ENCODE results near the gene SPATS2L. TPM values are rescaled to one million over a fixed set of nuclear protein-coding genes. Genes with fewer than 3 reads are reported as not detected.

The SPATS2L gene
- total RNA-seq, 1 experiment from 2014 or later: 112 TPM

GRCh38 chr2:200438251-200438650 is 131.8 kb downstream of the SPATS2L start (continued):
- TF ChIP-seq ZNF425 (CRISPR knock-in tag; conservative IDR thresholded peaks at IDR 0.05) (no peak), E2F5 (CRISPR knock-in tag; IDR thresholded peaks at IDR 0.05) (no peak), ZNF232 (CRISPR knock-in tag; IDR thresholded peaks at IDR 0.05) (no peak), ETV6 (CRISPR knock-in tag; IDR thresholded peaks at IDR 0.05) (no peak)

- no peak overlapping the region for H3K4me3 Mint-ChIP-seq
- ATAC-seq: no peak
- POLR2A ChIA-PET: no interaction called here
- no peak for DNase-seq (ENCODE audit: low spot score)
- H3K4me1 Mint-ChIP-seq: no peaks in the 10 kb centered on the region
- H3K36me3 Mint-ChIP-seq: peaks cover 79% of the 10 kb centered on the region
- no peaks in the 10 kb centered on the region for H3K27me3 Mint-ChIP-seq (ENCODE audit: low read depth)
- TF ChIP-seq EMX1 (CRISPR knock-in tag; IDR thresholded peaks at IDR 0.05) (no peak), ZMAT4 (CRISPR knock-in tag; IDR thresholded peaks at IDR 0.05) (no peak)
- H3K27ac Mint-ChIP-seq: no peak overlapping the region
- CTCF ChIA-PET: no interaction called here
- H3K9me3 Mint-ChIP-seq: peaks cover 12% of the 10 kb centered on the region
These were observed 132.4 kb downstream of the SPATS2L start for GRCh38 chr2:200438846-200439245.

GRCh38 chr2:200439981-200440380 is 133.5 kb downstream of the SPATS2L start:
- no peaks in the 10 kb centered on the region for H3K4me1 Mint-ChIP-seq
- no peak for DNase-seq (ENCODE audit: low spot score)
- H3K36me3 Mint-ChIP-seq: peaks cover 84% of the 10 kb centered on the region
- POLR2A ChIA-PET: interaction anchor here (0.6 kb wide), 1 partner anchor 202 kb away, joined by 3 read pairs; no protein-coding TSS in a partner anchor
- no peak overlapping the region for H3K4me3 Mint-ChIP-seq
- ATAC-seq: no peak
- peaks cover 12% of the 10 kb centered on the region for H3K9me3 Mint-ChIP-seq
- TF ChIP-seq ESRRA (CRISPR knock-in tag; IDR thresholded peaks at IDR 0.05; ENCODE audit: borderline replicate concordance): no peak
- TF ChIP-seq TCF7 (CRISPR knock-in tag; IDR thresholded peaks at IDR 0.05; ENCODE audit: low read depth): no peak
- TF ChIP-seq NR3C1 (CRISPR knock-in tag; conservative IDR thresholded peaks at IDR 0.05; ENCODE audit: low read depth): no peak
- no peak for TF ChIP-seq SMAD4 (CRISPR knock-in tag; IDR thresholded peaks at IDR 0.05)
- TF ChIP-seq ZNF396 (CRISPR knock-in tag; IDR thresholded peaks at IDR 0.05; ENCODE audit: borderline replicate concordance): no peak
- TF ChIP-seq ELF4 (CRISPR knock-in tag; IDR thresholded peaks at IDR 0.05; ENCODE audit: low read depth): no peak
- TF ChIP-seq GTF2I (CRISPR knock-in tag; conservative IDR thresholded peaks at IDR 0.05): no peak
- no peak for TF ChIP-seq ZNF263 (CRISPR knock-in tag; IDR thresholded peaks at IDR 0.05; ENCODE audit: low read depth)
- TF ChIP-seq EMX1 (CRISPR knock-in tag; IDR thresholded peaks at IDR 0.05): no peak
- TF ChIP-seq MYBL2 (CRISPR knock-in tag; IDR thresholded peaks at IDR 0.05): no peak
- no peak for TF ChIP-seq AR (CRISPR knock-in tag; IDR thresholded peaks at IDR 0.05)
- no peak for TF ChIP-seq E2F4 (CRISPR knock-in tag; IDR thresholded peaks at IDR 0.05; ENCODE audit: borderline replicate concordance, low read depth)
- TF ChIP-seq NR1H2 (CRISPR knock-in tag; IDR thresholded peaks at IDR 0.05): no peak
- no peak for TF ChIP-seq GABPB1 (CRISPR knock-in tag; IDR thresholded peaks at IDR 0.05)
- no peak for TF ChIP-seq ZNF232 (CRISPR knock-in tag; IDR thresholded peaks at IDR 0.05)
- no peak for TF ChIP-seq JAZF1 (CRISPR knock-in tag; IDR thresholded peaks at IDR 0.05)
- no peak for TF ChIP-seq ZNF317 (CRISPR knock-in tag; IDR thresholded peaks at IDR 0.05; ENCODE audit: borderline replicate concordance, low read depth)
- no peak for TF ChIP-seq NR2C2 (CRISPR knock-in tag; IDR thresholded peaks at IDR 0.05)
- no peaks in the 10 kb centered on the region for H3K27me3 Mint-ChIP-seq (ENCODE audit: low read depth)
- CTCF ChIA-PET: no interaction called here
- H3K27ac Mint-ChIP-seq: no peak overlapping the region
